Dermis blood vessel endothelial cell (primary cell): ENCODE measurements around the gene IGIP. TPM values are rescaled to one million over a fixed set of nuclear protein-coding genes. Genes with fewer than 3 reads are reported as not detected.
"Not testable (repeated sequence)": the region's sequence is repeated elsewhere in the genome, so short reads cannot be mapped to it uniquely, and the experiment has no call there.

ENCODE experiments used
- DNase-seq: peaks from one replicate; pipeline ENCODE4 v3.0.0; 2010
- total RNA-seq: library from RNA; depleted of rRNA; stranded (reverse); fragments of >200 nt; gene quantifications from 2 replicates; pipeline ENCODE4 v1.2.3, GENCODE V29; 2014

Gene IGIP
- total RNA-seq, 1 donor from 2014 or later = 5.8 TPM

- DNase-seq = no peak
These were observed 17.1 kb downstream of the IGIP start for GRCh38 chr5:140142856-140143255.

GRCh38 chr5:140143521-140144258 lies 18.0 kb downstream of the IGIP start:
- DNase-seq = no peak

GRCh38 chr5:140145256-140145655 lies 19.5 kb downstream of the IGIP start:
- no peak for DNase-seq

GRCh38 chr5:140145818-140146522 lies 20.2 kb downstream of the IGIP start:
- DNase-seq = peak; percentile 77

GRCh38 chr5:140146523-140146842 lies 20.7 kb downstream of the IGIP start:
- no peak for DNase-seq

GRCh38 chr5:140147460-140147859 lies 21.7 kb downstream of the IGIP start:
- no peak for DNase-seq

GRCh38 chr5:140148508-140148907 lies 22.8 kb downstream of the IGIP start:
- peak; percentile 26 for DNase-seq

- no peak for DNase-seq
These were observed 24.5 kb downstream of the IGIP start for GRCh38 chr5:140150201-140150600.

GRCh38 chr5:140151144-140152021 lies 25.6 kb downstream of the IGIP start:
- no peak for DNase-seq

GRCh38 chr5:140152022-140152999 lies 26.6 kb downstream of the IGIP start:
- DNase-seq = no peak

GRCh38 chr5:140153255-140153654 lies 27.5 kb downstream of the IGIP start:
- no peak for DNase-seq

GRCh38 chr5:140153905-140154304 lies 28.2 kb downstream of the IGIP start:
- no peak for DNase-seq

GRCh38 chr5:140154710-140155381 lies 29.1 kb downstream of the IGIP start:
- DNase-seq = not testable (repeated sequence)

- peak; percentile 86 for DNase-seq
These were observed 31.5 kb downstream of the IGIP start for GRCh38 chr5:140157032-140157781.

- no peak for DNase-seq
These were observed 33.5 kb downstream of the IGIP start for GRCh38 chr5:140159014-140159927.

- DNase-seq = no peak
These were observed 36.5 kb downstream of the IGIP start for GRCh38 chr5:140162275-140162674.

GRCh38 chr5:140162781-140163180 lies 37.0 kb downstream of the IGIP start:
- no peak for DNase-seq

- DNase-seq = peak; percentile 34
These were observed 39.6 kb downstream of the IGIP start for GRCh38 chr5:140165101-140165922.

- DNase-seq = no peak
These were observed 40.2 kb downstream of the IGIP start for GRCh38 chr5:140165923-140166270.
